HepG2 (cell line): ENCODE data around the gene MISP3. TPM values are rescaled to one million over a fixed set of nuclear protein-coding genes. Genes with fewer than 3 reads are reported as not detected.
A peak's percentile ranks its signal among the peaks of the same experiment; 100 is the strongest.

ENCODE experiments used
- AFF4 ChIP-seq: sonication (generic); formaldehyde crosslinking; IDR thresholded peaks from 2 replicates; pipeline ENCODE4 v1.4.0; 2020; ENCODE audit warnings: missing genetic modification reagents
- ATF4 ChIP-seq, 2 experiments: fragments of 450-650 bp in 1 of 2; sonication (generic) in 1 of 2; formaldehyde crosslinking; IDR thresholded peaks; 2 replicates each; pipeline versions ENCODE4 v1.5.0 to v1.8.0; 2020 to 2022; ENCODE audit warnings: mild to moderate bottlenecking in 1 of 2, missing genetic modification reagents in 1 of 2
- HDAC2 ChIP-seq: sonication (generic); formaldehyde crosslinking; IDR thresholded peaks from 2 replicates; pipeline ENCODE4 v1.4.0; 2020; ENCODE audit warnings: missing genetic modification reagents
- HOXA5 ChIP-seq: sonication (generic); formaldehyde crosslinking; IDR thresholded peaks from 2 replicates; pipeline ENCODE4 v1.4.0; 2020; ENCODE audit warnings: missing genetic modification reagents
- MAFK ChIP-seq, 2 experiments: IDR thresholded peaks in 1 of 2; conservative IDR thresholded peaks in 1 of 2; 2 replicates each; pipeline ENCODE4 v1.6.1; 2011; ENCODE audit warnings: improper control_type of control experiment in 2 of 2, low read length in 2 of 2
- MTA3 ChIP-seq: sonication (generic); formaldehyde crosslinking; IDR thresholded peaks from 2 replicates; pipeline ENCODE4 v1.4.0; 2020; ENCODE audit warnings: missing genetic modification reagents
- PAXIP1 ChIP-seq: sonication (generic); formaldehyde crosslinking; conservative IDR thresholded peaks from 2 replicates; pipeline ENCODE4 v1.4.0; 2020; ENCODE audit warnings: mild to moderate bottlenecking, missing genetic modification reagents, moderate library complexity
- PHF21A ChIP-seq: sonication (generic); formaldehyde crosslinking; IDR thresholded peaks from 2 replicates; pipeline ENCODE4 v1.5.0; 2020; ENCODE audit warnings: mild to moderate bottlenecking, missing genetic modification reagents
- RBM22 ChIP-seq: fragments of 200-400 bp; formaldehyde crosslinking; optimal IDR thresholded peaks from 2 replicates; pipeline ENCODE3; 2017; ENCODE audit warnings: mild to moderate bottlenecking, low read length, moderate library complexity
- RBM39 ChIP-seq: fragments of 200-400 bp; formaldehyde crosslinking; IDR thresholded peaks from one replicate; pipeline ENCODE4 v1.6.1; 2018; ENCODE audit warnings: antibody characterized with exemption, mild to moderate bottlenecking, low read depth, low read length; ENCODE audit not compliant: poor library complexity, severe bottlenecking
- SMAD9 ChIP-seq: sonication (generic); formaldehyde crosslinking; IDR thresholded peaks from 2 replicates; pipeline ENCODE4 v1.5.1; 2020; ENCODE audit warnings: mild to moderate bottlenecking, missing genetic modification reagents
- ZNF143 ChIP-seq: sonication (generic); formaldehyde crosslinking; IDR thresholded peaks from 2 replicates; pipeline ENCODE4 v1.4.0; 2020; ENCODE audit warnings: missing genetic modification reagents
- ZNF205 ChIP-seq: IDR thresholded peaks from 2 replicates; pipeline ENCODE4 v1.6.1; 2018; ENCODE audit warnings: missing biosample characterization, missing genetic modification reagents
- ZNF275 ChIP-seq: sonication (generic); formaldehyde crosslinking; IDR thresholded peaks from 2 replicates; pipeline ENCODE4 v1.8.0; 2022; ENCODE audit warnings: missing genetic modification reagents, mild to moderate bottlenecking, inconsistent platforms, borderline replicate concordance
- ZNF33B ChIP-seq: sonication (generic); formaldehyde crosslinking; IDR thresholded peaks from 2 replicates; pipeline ENCODE4 v1.5.1; 2020; ENCODE audit warnings: mild to moderate bottlenecking, missing genetic modification reagents
- ZNF496 ChIP-seq: sonication (generic); formaldehyde crosslinking; IDR thresholded peaks from 2 replicates; pipeline ENCODE4 v1.8.1; 2023; ENCODE audit warnings: mild to moderate bottlenecking, moderate library complexity, missing genetic modification reagents; ENCODE audit not compliant: insufficient replicate concordance
- ZNF530 ChIP-seq: sonication (generic); formaldehyde crosslinking; IDR thresholded peaks from 2 replicates; pipeline ENCODE4 v1.5.0; 2020; ENCODE audit warnings: low read depth, mild to moderate bottlenecking, missing genetic modification reagents
- ZNF790 ChIP-seq: sonication (generic); formaldehyde crosslinking; IDR thresholded peaks from 2 replicates; pipeline ENCODE4 v1.8.0; 2022; ENCODE audit warnings: missing genetic modification reagents, mild to moderate bottlenecking, borderline replicate concordance
- polyA plus RNA-seq, 8 experiments: library from polyadenylated mRNA; depleted of rRNA in 3 of 8; stranded (reverse) in 7 of 8; unstranded in 1 of 8; fragments of >200 nt; fragmentation: Illumina TruSeq in 4 of 8; extraction: Trizol in 4 of 8; gene quantifications; 2 replicates each; pipeline versions ENCODE4 v1.2.1 to v1.2.3, GENCODE V29; 2011 to 2016; ENCODE audit warnings: low read depth in 4 of 8, missing spikeins in 1 of 8, mixed read lengths in 1 of 8; ENCODE audit not compliant: insufficient read depth in 1 of 8
- total RNA-seq, 5 experiments: library from RNA; depleted of rRNA; stranded (reverse); fragments of >200 nt; fragmentation: Illumina TruSeq; extraction: Trizol; gene quantifications; 2 replicates each; pipeline ENCODE4 v1.2.3, GENCODE V29; 2016; ENCODE audit warnings: low read depth in 1 of 5

Gene MISP3
- total and polyA plus RNA-seq, 2 of the 13 experiments (the other 11 are each of a cell fraction or from before 2014, with no cell fraction given), result 2.5 to 5.4 TPM

- TF ChIP-seq PAXIP1 (CRISPR knock-in tag) (no peak; the same call in none of the 2 replicates), ATF4 (CRISPR knock-in tag; IDR thresholded peaks at IDR 0.05) (0 out of 4 replicates have a peak, but pooled peaks of 1 of the 2 experiments have one; percentile 23), ZNF143 (CRISPR knock-in tag) (peak; percentile 79), MTA3 (CRISPR knock-in tag) (no peak), MAFK (conservative IDR thresholded peaks at IDR 0.05 in 1 of 2, IDR thresholded peaks at IDR 0.05 in 1 of 2; ENCODE audit: low read length in 2 of 2) (no peak), ZNF496 (CRISPR knock-in tag) (no peak), HOXA5 (CRISPR knock-in tag) (no peak; the same call in 1 of the 2 replicates), AFF4 (CRISPR knock-in tag) (no peak), HDAC2 (CRISPR knock-in tag) (peak; percentile 53), SMAD9 (no peak), ZNF205 (CRISPR knock-in tag) (0 out of 2 replicates have a peak, but pooled peaks have one; percentile 31), RBM39 (peak; percentile 49), ZNF530 (CRISPR knock-in tag) (no peak), RBM22 (no peak), ZNF790 (CRISPR knock-in tag) (no peak), ZNF275 (CRISPR knock-in tag) (no peak), ZNF33B (0 out of 2 replicates have a peak, but pooled peaks have one; percentile 52), PHF21A (CRISPR knock-in tag) (peak; percentile 67; the same call in 1 of the 2 replicates)
Observed at GRCh38 chr19:14118165-14119051, 45.8 kb downstream of the MISP3 start (continued).
